ENCODE measurements around the gene ANKRD63. TPM values are rescaled to one million over a fixed set of nuclear protein-coding genes. Genes with fewer than 3 reads are reported as not detected.

The ANKRD63 gene
- total and polyA plus RNA-seq, 2 of the 13 experiments (the other 11 are each of a cell fraction or from before 2014, with no cell fraction given), result not detected

GRCh38 chr15:40323239-40323952, 40.5 kb upstream of the ANKRD63 start, which contains the start of gene INAFM2 (continued):
- TF ChIP-seq ZNF850 (CRISPR knock-in tag; conservative IDR thresholded peaks at IDR 0.05) (0 out of 2 replicates have a peak, but pooled peaks have one; percentile 1), ZBTB7A (CRISPR knock-in tag; IDR thresholded peaks at IDR 0.05) (no peak), ZNF773 (CRISPR knock-in tag; IDR thresholded peaks at IDR 0.05; ENCODE audit: borderline replicate concordance) (no peak), ZNF180 (CRISPR knock-in tag; IDR thresholded peaks at IDR 0.05; ENCODE audit: borderline replicate concordance, low read depth) (no peak), HIVEP1 (CRISPR knock-in tag; IDR thresholded peaks at IDR 0.05) (peak; percentile 60; the same call in 1 of the 2 replicates), LRRFIP1 (CRISPR knock-in tag; conservative IDR thresholded peaks at IDR 0.05) (no peak), MAF1 (CRISPR knock-in tag; IDR thresholded peaks at IDR 0.05; ENCODE audit: borderline replicate concordance) (0 out of 2 replicates have a peak, but pooled peaks have one; percentile 39), ZNF672 (CRISPR knock-in tag; IDR thresholded peaks at IDR 0.05) (no peak), TOE1 (CRISPR knock-in tag; IDR thresholded peaks at IDR 0.05) (peak; percentile 27; the same call in 1 of the 2 replicates), ZNF777 (CRISPR knock-in tag; IDR thresholded peaks at IDR 0.05) (peak; percentile 36; the same call in 1 of the 2 replicates), ZNF44 (CRISPR knock-in tag; IDR thresholded peaks at IDR 0.05) (no peak), ATF7 (IDR thresholded peaks at IDR 0.05) (no peak), ATF7 (CRISPR knock-in tag; IDR thresholded peaks at IDR 0.05) (no peak), FIP1L1 (IDR thresholded peaks at IDR 0.05; ENCODE audit: borderline replicate concordance, insufficient read depth, low read depth, low read length) (no peak), ZNF749 (CRISPR knock-in tag; IDR thresholded peaks at IDR 0.05; ENCODE audit: borderline replicate concordance) (0 out of 2 replicates have a peak, but pooled peaks have one; percentile 29), ZNF501 (CRISPR knock-in tag; IDR thresholded peaks at IDR 0.05) (no peak), MBNL3 (CRISPR knock-in tag; conservative IDR thresholded peaks at IDR 0.05) (no peak), ZNF138 (CRISPR knock-in tag; IDR thresholded peaks at IDR 0.05; ENCODE audit: low read depth) (no peak), FOXA3 (CRISPR knock-in tag; IDR thresholded peaks at IDR 0.05) (peak; percentile 22; the same call in 1 of the 2 replicates), PRMT3 (CRISPR knock-in tag; IDR thresholded peaks at IDR 0.05; ENCODE audit: borderline replicate concordance, low read depth) (no peak), ZBTB39 (CRISPR knock-in tag; IDR thresholded peaks at IDR 0.05) (no peak)
- TF ChIP-seq, protein P1, sequence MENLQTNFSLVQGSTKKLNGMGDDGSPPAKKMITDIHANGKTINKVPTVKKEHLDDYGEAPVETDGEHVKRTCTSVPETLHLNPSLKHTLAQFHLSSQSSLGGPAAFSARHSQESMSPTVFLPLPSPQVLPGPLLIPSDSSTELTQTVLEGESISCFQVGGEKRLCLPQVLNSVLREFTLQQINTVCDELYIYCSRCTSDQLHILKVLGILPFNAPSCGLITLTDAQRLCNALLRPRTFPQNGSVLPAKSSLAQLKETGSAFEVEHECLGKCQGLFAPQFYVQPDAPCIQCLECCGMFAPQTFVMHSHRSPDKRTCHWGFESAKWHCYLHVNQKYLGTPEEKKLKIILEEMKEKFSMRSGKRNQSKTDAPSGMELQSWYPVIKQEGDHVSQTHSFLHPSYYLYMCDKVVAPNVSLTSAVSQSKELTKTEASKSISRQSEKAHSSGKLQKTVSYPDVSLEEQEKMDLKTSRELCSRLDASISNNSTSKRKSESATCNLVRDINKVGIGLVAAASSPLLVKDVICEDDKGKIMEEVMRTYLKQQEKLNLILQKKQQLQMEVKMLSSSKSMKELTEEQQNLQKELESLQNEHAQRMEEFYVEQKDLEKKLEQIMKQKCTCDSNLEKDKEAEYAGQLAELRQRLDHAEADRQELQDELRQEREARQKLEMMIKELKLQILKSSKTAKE (CRISPR knock-in tag; IDR thresholded peaks at IDR 0.05; ENCODE audit: borderline replicate concordance), result no peak
